ENCODE results near the gene MFF.

Gene MFF

DNA sequence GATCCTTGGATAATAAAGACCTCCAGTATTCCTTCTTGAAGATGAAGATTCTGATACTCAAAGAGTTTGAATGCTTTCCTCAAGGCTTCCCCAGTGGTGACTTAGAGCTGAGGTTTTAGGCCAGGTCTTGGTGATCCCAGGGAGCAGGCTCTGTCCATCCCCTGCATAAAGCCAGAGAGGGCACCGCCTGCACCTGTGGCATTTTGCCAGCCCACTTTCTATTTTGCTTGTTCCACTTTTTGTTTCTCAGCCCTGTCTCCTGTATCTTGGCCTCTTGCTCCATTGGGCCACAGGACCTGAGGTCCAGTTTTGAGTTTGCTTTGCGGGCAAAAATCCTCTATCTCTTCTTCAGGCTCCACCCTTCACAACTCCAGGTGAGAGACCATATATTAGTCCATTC lies 69.3 kb downstream of the MFF start:
- H3K4me3 ChIP-seq (ENCODE audit: low read depth, low read length) = no peak overlapping the region
- H3K36me3 ChIP-seq (ENCODE audit: control insufficient read depth in 2 of 2, insufficient read depth in 1 of 2, low read length in 2 of 2) = no peaks in the 10 kb centered on the region
- no peaks in the 10 kb centered on the region for H3K4me1 ChIP-seq (ENCODE audit: control insufficient read depth, insufficient read depth, low read length)
- no peak overlapping the region for H3K27ac ChIP-seq (ENCODE audit: extremely low read depth, low read depth, low read length)
- H3K9me3 ChIP-seq (ENCODE audit: control insufficient read depth, insufficient read depth, low read depth, low read length) = no peaks in the 10 kb centered on the region
- POLR2A ChIA-PET = no interaction called here
- CTCF ChIA-PET = interaction anchor here (0.7 kb wide), 1 partner anchor 411 kb away, joined by 3 read pairs; no protein-coding TSS in a partner anchor
- TF ChIP-seq ZBTB21 (tag by site-specific recombination; IDR thresholded peaks at IDR 0.05) = no peak
- no peak for TF ChIP-seq ZNF664 (tag by site-specific recombination; IDR thresholded peaks at IDR 0.05)
- TF ChIP-seq, protein P1, sequence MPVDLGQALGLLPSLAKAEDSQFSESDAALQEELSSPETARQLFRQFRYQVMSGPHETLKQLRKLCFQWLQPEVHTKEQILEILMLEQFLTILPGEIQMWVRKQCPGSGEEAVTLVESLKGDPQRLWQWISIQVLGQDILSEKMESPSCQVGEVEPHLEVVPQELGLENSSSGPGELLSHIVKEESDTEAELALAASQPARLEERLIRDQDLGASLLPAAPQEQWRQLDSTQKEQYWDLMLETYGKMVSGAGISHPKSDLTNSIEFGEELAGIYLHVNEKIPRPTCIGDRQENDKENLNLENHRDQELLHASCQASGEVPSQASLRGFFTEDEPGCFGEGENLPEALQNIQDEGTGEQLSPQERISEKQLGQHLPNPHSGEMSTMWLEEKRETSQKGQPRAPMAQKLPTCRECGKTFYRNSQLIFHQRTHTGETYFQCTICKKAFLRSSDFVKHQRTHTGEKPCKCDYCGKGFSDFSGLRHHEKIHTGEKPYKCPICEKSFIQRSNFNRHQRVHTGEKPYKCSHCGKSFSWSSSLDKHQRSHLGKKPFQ (tag by site-specific recombination; IDR thresholded peaks at IDR 0.05) = no peak
- TF ChIP-seq ZBTB20 (tag by site-specific recombination; IDR thresholded peaks at IDR 0.05) = no peak
- no peak for TF ChIP-seq ZNF529 (tag by site-specific recombination; IDR thresholded peaks at IDR 0.05; ENCODE audit: insufficient replicate concordance)
- TF ChIP-seq ZNF221 (tag by site-specific recombination; IDR thresholded peaks at IDR 0.05; ENCODE audit: borderline replicate concordance) = no peak
- TF ChIP-seq ZNF785 (tag by site-specific recombination; IDR thresholded peaks at IDR 0.05) = no peak

DNA sequence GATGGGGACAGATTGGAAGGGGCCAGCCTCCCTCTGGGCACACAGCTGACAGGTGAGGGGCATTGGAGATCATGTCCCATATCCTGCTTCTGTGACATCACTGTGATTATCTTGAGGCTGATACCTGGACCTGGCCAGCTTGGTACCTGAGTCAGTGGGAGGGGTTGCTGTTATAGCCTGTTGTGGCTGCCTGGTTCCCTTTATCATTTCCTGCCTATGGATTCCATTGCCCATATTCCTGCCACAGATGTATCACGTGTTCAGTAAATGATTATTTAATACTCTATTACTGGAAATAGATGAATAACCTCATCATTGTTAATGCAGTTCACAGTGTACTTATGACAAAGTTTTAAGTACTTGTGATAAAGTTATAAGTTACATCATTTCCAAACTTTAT lies 70.5 kb downstream of the MFF start:
- ChIA-PET CTCF (no interaction called here), POLR2A (no interaction called here)
- Histone ChIP-seq H3K36me3 (ENCODE audit: control insufficient read depth in 2 of 2, insufficient read depth in 1 of 2, low read length in 2 of 2) (no peaks in the 10 kb centered on the region), H3K4me1 (ENCODE audit: control insufficient read depth, insufficient read depth, low read length) (no peaks in the 10 kb centered on the region), H3K4me3 (ENCODE audit: low read depth, low read length) (no peak overlapping the region), H3K9me3 (ENCODE audit: control insufficient read depth, insufficient read depth, low read depth, low read length) (no peaks in the 10 kb centered on the region), H3K27ac (ENCODE audit: extremely low read depth, low read depth, low read length) (no peak overlapping the region)
- TF ChIP-seq ZNF433 (tag by site-specific recombination; IDR thresholded peaks at IDR 0.05; ENCODE audit: low read depth) (no peak), TRIM28 (IDR thresholded peaks at IDR 0.05; ENCODE audit: borderline replicate concordance, low read length) (no peak), ZNF2 (tag by site-specific recombination; IDR thresholded peaks at IDR 0.05) (no peak), PRDM1 (tag by site-specific recombination; IDR thresholded peaks at IDR 0.05) (no peak), ZFP37 (tag by site-specific recombination; IDR thresholded peaks at IDR 0.05) (no peak), ZNF548 (tag by site-specific recombination; IDR thresholded peaks at IDR 0.05) (no peak), ZBTB17 (tag by site-specific recombination; IDR thresholded peaks at IDR 0.05) (no peak), ZNF221 (tag by site-specific recombination; IDR thresholded peaks at IDR 0.05; ENCODE audit: borderline replicate concordance) (no peak), MZF1 (tag by site-specific recombination; IDR thresholded peaks at IDR 0.05; ENCODE audit: borderline replicate concordance) (no peak)
- TF ChIP-seq, protein P2, sequence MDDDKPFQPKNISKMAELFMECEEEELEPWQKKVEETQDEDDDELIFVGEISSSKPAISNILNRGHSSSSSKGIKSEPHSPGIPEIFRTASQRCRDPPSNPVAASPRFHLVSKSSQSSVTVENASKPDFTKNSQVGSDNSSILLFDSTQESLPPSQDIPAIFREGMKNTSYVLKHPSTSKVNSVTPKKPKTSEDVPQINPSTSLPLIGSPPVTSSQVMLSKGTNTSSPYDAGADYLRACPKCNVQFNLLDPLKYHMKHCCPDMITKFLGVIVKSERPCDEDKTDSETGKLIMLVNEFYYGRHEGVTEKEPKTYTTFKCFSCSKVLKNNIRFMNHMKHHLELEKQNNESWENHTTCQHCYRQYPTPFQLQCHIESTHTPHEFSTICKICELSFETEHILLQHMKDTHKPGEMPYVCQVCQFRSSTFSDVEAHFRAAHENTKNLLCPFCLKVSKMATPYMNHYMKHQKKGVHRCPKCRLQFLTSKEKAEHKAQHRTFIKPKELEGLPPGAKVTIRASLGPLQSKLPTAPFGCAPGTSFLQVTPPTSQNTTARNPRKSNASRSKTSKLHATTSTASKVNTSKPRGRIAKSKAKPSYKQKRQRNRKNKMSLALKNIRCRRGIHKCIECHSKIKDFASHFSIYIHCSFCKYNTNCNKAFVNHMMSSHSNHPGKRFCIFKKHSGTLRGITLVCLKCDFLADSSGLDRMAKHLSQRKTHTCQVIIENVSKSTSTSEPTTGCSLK (tag by site-specific recombination; IDR thresholded peaks at IDR 0.05) = no peak

DNA sequence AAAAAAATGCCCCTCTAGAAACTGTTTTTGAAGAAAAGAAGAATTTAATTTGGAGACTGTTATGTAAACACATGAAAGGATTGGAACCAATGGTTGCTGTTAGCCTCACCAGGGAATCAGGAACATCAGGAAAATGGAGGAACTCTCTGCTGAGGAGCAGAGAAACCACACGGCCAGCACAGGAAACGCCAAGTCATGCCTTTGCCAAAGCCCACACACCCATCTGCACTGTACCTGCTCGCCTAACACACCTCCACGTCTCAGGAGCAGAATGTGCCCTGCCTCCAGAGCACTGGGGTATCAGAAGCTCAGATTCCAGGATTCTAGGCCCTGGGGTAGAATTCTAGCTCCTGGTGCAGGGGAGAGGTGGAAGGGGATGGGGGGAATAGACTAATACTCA lies 72.5 kb downstream of the MFF start:
- no peak overlapping the region for H3K4me3 ChIP-seq (ENCODE audit: low read depth, low read length)
- H3K9me3 ChIP-seq (ENCODE audit: control insufficient read depth, insufficient read depth, low read depth, low read length) = no peaks in the 10 kb centered on the region
- no peaks in the 10 kb centered on the region for H3K4me1 ChIP-seq (ENCODE audit: control insufficient read depth, insufficient read depth, low read length)
- H3K27ac ChIP-seq (ENCODE audit: extremely low read depth, low read depth, low read length) = no peak overlapping the region
- CTCF ChIA-PET = interaction anchor here (0.7 to 1.4 kb wide), 2 partner anchors 8 to 78 kb away, joined by 3 to 8 read pairs; no protein-coding TSS in a partner anchor
- H3K36me3 ChIP-seq (ENCODE audit: control insufficient read depth in 2 of 2, insufficient read depth in 1 of 2, low read length in 2 of 2) = no peaks in the 10 kb centered on the region
- POLR2A ChIA-PET = no interaction called here
- TF ChIP-seq, protein P3, sequence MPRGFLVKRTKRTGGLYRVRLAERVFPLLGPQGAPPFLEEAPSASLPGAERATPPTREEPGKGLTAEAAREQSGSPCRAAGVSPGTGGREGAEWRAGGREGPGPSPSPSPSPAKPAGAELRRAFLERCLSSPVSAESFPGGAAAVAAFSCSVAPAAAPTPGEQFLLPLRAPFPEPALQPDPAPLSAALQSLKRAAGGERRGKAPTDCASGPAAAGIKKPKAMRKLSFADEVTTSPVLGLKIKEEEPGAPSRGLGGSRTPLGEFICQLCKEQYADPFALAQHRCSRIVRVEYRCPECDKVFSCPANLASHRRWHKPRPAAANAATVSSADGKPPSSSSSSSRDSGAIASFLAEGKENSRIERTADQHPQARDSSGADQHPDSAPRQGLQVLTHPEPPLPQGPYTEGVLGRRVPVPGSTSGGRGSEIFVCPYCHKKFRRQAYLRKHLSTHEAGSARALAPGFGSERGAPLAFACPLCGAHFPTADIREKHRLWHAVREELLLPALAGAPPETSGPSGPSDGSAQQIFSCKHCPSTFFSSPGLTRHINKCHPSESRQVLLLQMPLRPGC (tag by site-specific recombination; IDR thresholded peaks at IDR 0.05) = no peak
- TF ChIP-seq ZNF521 (tag by site-specific recombination; IDR thresholded peaks at IDR 0.05) = no peak
- TF ChIP-seq, protein P4, sequence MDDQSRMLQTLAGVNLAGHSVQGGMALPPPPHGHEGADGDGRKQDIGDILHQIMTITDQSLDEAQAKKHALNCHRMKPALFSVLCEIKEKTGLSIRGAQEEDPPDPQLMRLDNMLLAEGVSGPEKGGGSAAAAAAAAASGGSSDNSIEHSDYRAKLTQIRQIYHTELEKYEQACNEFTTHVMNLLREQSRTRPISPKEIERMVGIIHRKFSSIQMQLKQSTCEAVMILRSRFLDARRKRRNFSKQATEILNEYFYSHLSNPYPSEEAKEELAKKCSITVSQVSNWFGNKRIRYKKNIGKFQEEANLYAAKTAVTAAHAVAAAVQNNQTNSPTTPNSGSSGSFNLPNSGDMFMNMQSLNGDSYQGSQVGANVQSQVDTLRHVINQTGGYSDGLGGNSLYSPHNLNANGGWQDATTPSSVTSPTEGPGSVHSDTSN (CRISPR knock-in tag; IDR thresholded peaks at IDR 0.05) = no peak
- no peak for TF ChIP-seq ZIC2 (tag by site-specific recombination; IDR thresholded peaks at IDR 0.05)
- no peak for TF ChIP-seq TRIM28 (IDR thresholded peaks at IDR 0.05; ENCODE audit: borderline replicate concordance, low read length)
- TF ChIP-seq, protein P5, sequence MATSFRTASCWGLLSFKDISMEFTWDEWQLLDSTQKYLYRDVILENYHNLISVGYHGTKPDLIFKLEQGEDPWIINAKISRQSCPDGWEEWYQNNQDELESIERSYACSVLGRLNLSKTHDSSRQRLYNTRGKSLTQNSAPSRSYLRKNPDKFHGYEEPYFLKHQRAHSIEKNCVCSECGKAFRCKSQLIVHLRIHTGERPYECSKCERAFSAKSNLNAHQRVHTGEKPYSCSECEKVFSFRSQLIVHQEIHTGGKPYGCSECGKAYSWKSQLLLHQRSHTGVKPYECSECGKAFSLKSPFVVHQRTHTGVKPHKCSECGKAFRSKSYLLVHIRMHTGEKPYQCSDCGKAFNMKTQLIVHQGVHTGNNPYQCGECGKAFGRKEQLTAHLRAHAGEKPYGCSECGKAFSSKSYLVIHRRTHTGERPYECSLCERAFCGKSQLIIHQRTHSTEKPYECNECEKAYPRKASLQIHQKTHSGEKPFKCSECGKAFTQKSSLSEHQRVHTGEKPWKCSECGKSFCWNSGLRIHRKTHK (tag by site-specific recombination; IDR thresholded peaks at IDR 0.05) = no peak
- no peak for TF ChIP-seq ZNF394 (tag by site-specific recombination; IDR thresholded peaks at IDR 0.05; ENCODE audit: borderline replicate concordance)
- TF ChIP-seq EGR2 (tag by site-specific recombination; IDR thresholded peaks at IDR 0.05; ENCODE audit: low read depth) = no peak
- no peak for TF ChIP-seq BCL11B (tag by site-specific recombination; IDR thresholded peaks at IDR 0.05; ENCODE audit: low read depth)

Data from HEK293 (cell line).